ENCODE measurements around the gene ABCA2.

ABCA2 gene

DNA sequence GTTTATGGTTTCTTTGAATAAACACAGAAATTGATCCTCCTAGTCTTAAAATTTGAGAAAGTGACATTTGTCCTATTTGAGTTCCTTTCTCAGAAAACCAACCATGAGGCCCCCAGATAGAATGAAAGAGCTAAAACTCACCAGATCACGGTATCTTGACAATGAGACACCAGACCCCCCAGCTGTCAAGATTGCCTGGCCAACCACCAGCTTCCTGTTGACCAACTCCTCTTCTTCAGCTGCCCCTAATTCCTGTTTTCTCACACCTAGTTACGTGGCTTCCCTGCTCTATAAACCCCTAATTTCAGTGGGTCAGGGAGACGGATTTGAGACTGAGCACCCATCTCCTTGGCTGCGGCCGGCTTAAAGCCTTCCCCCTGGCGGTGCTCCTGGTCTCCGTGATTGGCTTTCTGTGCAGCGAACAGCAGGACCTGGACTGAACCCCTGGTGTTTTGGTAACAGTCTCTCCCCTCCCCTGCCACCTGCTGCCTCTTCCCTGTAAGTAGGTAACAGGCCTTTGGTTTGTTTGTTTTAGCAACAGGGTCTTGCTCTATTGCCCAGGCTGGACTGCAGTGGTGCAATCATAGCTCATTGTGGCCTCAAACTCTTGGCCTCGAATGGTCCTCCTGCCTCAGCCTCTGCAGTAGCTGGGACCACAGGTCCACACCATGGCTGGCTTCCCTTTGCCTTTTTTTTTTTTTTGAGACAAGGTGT is 30.6 kb upstream of the ABCA2 start:
- peak overlapping the region; percentile 63; the same call in 1 of the 2 replicates for H3K27ac ChIP-seq
- no peak for TF ChIP-seq ZFX (IDR thresholded peaks at IDR 0.05)
- TF ChIP-seq, protein P1, sequence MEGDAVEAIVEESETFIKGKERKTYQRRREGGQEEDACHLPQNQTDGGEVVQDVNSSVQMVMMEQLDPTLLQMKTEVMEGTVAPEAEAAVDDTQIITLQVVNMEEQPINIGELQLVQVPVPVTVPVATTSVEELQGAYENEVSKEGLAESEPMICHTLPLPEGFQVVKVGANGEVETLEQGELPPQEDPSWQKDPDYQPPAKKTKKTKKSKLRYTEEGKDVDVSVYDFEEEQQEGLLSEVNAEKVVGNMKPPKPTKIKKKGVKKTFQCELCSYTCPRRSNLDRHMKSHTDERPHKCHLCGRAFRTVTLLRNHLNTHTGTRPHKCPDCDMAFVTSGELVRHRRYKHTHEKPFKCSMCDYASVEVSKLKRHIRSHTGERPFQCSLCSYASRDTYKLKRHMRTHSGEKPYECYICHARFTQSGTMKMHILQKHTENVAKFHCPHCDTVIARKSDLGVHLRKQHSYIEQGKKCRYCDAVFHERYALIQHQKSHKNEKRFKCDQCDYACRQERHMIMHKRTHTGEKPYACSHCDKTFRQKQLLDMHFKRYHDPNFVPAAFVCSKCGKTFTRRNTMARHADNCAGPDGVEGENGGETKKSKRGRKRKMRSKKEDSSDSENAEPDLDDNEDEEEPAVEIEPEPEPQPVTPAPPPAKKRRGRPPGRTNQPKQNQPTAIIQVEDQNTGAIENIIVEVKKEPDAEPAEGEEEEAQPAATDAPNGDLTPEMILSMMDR (conservative IDR thresholded peaks at IDR 0.05) = no peak

DNA sequence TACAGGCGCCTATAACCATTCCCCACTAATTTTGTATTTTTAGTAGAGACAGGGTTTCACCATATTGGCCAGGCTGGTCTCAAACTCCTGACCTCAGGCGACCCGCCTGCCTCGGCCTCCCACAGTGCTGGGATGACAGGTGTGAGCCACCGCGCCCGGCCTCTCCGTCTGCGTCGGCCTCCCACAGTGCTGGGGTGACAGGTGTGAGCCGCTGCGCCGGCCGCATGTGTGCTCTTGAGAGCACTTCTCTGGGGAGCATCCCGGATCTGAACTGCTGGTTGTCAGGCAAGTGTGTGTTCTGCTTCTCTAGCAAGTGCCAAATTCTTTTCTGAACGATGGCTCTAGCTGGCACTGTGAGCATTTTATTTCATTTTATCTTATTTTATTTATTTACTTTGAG is 29.5 kb upstream of the ABCA2 start:
- no peak for TF ChIP-seq ZFX (IDR thresholded peaks at IDR 0.05)
- TF ChIP-seq, protein P1 (conservative IDR thresholded peaks at IDR 0.05) = no peak
- peak overlapping the region; percentile 63 for H3K27ac ChIP-seq

DNA sequence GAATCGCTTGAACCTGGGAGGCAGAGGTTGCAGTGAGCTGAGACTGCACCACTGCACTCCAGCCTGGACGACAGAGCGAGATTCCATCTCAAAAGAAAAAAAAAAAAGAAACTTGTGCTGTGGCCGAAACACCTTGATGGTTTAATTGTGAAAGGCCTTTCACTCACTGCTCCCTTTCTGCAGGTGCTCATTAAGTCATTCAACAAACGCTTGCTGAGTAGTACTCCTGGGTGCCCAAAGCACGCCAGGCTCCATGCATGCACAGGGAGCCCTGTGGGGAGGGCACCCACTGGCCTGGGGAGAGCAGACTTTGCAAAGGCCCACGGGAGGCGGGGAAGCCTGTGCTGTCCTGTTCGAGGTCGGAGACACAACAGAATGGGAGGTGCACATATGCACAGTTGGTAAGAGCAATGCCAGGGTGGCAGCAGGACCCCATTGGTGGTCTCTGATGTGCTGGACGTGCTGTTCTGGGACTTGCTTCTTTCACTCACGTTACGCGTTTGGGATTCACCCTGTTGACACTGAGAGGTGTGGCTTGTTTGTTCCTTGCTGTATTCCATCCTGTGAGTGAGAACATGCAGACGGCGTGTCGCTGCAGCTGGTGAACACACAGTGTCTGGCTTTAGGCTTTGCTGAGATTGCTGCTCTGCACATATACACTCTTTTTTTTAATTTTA is 28.8 kb upstream of the ABCA2 start:
- peak overlapping the region; percentile 63 for H3K27ac ChIP-seq

DNA sequence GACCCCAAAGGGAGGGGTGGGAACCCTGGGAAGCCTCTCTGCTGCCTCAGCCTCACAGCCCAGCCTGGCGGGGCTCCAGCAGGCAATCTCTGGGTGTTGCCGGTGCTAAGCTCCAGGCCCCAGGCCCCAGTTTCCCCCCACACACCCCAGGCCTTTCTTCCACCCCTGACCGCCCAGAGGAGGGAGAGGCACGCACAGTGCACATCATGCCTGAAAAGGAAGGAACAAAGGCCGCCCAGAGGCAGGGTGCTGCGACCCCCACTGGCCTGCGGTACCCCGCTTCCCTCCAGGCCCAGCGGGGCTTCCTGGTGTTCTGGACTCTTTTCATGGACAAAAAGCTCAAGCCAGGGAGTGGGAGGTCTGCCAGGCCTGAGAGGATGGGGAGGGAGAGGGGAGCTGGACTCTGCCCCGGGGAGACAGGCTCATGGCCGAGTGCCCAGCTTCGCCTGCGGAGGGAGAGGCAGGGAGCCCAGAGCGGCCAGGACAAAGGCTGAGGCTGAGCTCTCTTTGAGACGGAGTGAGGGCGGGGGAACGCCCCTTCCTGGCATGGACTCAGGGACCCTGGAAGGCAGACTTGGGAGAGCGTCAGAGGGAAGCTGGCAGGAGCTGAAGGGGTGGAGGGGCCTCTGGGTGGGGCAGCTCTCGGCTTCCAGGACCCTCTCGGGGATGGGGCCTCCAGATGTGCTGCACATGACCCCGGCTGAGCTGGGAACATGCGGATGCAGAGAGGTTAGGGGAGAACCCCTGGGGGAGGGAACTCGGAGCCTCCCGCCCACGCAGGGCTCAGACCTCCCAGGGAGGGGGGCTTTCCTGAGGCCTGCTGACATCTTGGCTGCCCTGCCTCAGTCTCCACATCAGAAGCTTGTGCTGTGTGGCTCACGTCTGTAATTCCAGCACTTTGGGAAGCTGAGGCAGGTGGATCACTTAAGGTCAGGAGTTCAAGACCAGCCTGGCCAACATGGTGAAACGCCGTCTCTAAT is 27.6 kb upstream of the ABCA2 start:
- H3K27ac ChIP-seq = peak overlapping the region; percentile 88
- TF ChIP-seq, protein P1 (conservative IDR thresholded peaks at IDR 0.05) = no peak
- TF ChIP-seq ZFX (IDR thresholded peaks at IDR 0.05) = no peak

More for the DNA sequence above, 28.8 kb upstream of the ABCA2 start:
- TF ChIP-seq ZFX (IDR thresholded peaks at IDR 0.05) = no peak
- TF ChIP-seq, protein P1 (conservative IDR thresholded peaks at IDR 0.05) = no peak

DNA sequence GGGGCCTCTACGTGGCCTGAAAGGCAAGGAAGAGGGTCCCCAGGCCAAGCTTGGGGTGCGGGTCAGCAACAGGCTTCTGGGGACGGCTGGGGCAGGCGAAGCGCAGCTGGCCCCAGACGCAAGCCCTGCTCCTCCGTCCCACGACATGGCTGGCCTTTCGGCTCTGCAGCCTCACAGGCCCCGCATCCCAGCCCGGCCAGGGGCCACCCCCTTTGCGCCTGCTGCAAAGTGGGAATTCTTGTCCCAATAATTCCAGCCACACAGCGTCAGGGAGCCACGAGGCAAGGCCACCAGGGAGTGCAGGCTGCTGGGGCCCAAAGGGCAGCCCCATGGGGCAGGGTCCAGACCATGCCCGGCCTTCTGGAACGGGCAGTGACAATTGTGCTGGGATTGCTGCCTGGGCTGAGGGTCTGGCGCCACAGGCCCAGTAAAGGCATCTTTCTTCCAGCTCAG is 26.9 kb upstream of the ABCA2 start:
- H3K27ac ChIP-seq = peak overlapping the region; percentile 88
- TF ChIP-seq ZFX (IDR thresholded peaks at IDR 0.05) = no peak
- TF ChIP-seq, protein P1 (conservative IDR thresholded peaks at IDR 0.05) = no peak

DNA sequence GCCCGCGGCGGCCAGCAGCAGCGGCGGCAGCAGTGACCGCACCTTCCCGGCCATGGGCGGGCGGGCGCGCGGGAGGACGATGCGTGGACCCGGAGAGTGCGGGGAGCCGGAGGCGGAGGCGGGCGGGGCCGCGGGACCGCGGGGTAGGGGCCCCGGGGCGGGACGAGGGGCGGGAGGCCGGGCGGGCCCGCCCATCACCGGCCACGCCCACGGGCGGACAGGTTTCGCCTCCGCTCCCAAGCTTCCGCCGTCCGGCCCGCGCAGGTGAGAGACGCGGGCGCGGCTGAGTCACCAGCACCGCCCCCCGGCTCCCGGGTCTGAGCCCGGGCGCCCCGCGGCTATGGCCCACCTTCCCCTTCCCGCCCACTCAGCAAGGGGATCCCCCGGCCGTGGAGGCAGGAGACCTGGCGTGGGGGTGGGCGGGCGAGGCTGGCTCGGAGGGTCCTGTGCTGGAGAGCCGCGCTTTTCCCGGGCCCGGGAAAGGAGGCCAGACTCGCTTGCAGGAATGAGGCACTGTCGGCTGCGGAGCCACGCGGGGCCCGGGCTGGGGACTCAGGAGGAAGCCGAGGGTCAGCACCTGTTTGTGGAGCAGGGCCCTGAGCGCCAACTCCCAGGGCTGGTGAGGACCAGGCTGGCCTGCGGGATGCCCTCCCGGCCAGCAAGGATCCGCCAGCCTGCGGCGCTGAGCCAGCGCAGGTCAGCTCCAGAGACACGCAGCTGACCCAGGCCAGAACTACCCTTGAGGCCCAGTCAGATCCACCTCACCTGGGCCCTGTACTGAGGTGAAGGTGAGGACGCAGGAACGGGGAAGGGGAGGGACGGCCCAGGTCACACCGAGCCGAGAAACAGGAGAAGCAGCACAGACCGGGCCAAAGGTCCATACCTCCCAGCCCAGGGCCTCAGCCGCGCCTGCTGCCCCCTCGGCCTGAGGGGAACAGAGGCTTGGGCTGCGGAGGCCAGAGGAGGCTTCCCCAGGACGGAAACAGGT is 26.2 kb upstream of the ABCA2 start, which contains the start of gene ENTPD2:
Gene ENTPD2, minus strand, starts transcription at position 118 of the 988 bp plus-strand sequence. Its CDS starts 64 bp downstream, at position 54.
- peak; percentile 72; the same call in 1 of the 2 replicates for TF ChIP-seq ZFX (IDR thresholded peaks at IDR 0.05)
- TF ChIP-seq, protein P1 (conservative IDR thresholded peaks at IDR 0.05) = no peak
- H3K27ac ChIP-seq = peak within 1 kb of the TSS; percentile 88

All from C4-2B (cell line).